A673 (cell line): ENCODE measurements around the gene HBA2. TPM values are rescaled to one million over a fixed set of nuclear protein-coding genes. Genes with fewer than 3 reads are reported as not detected.
"Not testable (repeated sequence)": the region's sequence is repeated elsewhere in the genome, so short reads cannot be mapped to it uniquely, and the experiment has no call there.

ENCODE experiments used
- Bru-seq: library from RNA; stranded (reverse); fragments of 400-500 nt; gene quantifications from one replicate; lab custom pipeline; 2021; lab: Mats Ljungman, UMichigan
- BruChase-seq, 2 experiments: library from RNA; stranded (reverse); fragments of 400-500 nt; gene quantifications; one replicate each; lab custom pipeline; 2021; lab: Mats Ljungman, UMichigan
- BruUV-seq: library from RNA; stranded (reverse); fragments of 400-500 nt; replicated peaks from 2 replicates; lab custom pipeline; 2021; lab: Mats Ljungman, UMichigan
- CTCF ChIA-PET: fragments of 300-600 bp; sonication (Branson Sonifier 250); formaldehyde crosslinking; loops from one replicate; lab custom pipeline; 2022; ENCODE audit warnings: antibody characterized with exemption; lab: Charles Lee
- POLR2A ChIA-PET: fragments of 300-600 bp; sonication (Branson Sonifier 250); formaldehyde crosslinking; loops from one replicate; lab custom pipeline; 2022; ENCODE audit warnings: antibody characterized with exemption; ENCODE audit not compliant: low non-redundant PET; lab: Charles Lee
- DNase-seq: peaks from one replicate; pipeline ENCODE4 v3.0.0-alpha.2; 2015; ENCODE audit warnings: low spot score
- H3K27ac ChIP-seq: fragments of 200-600 bp; sonication (generic); 2 replicates; pipeline ENCODE4 v1.5.1; 2016; ENCODE audit warnings: mixed run types, low read depth, mild to moderate bottlenecking, mixed read lengths, antibody characterized with exemption, low read length; ENCODE audit not compliant: poor library complexity, severe bottlenecking
- H3K27me3 ChIP-seq: fragments of 200-600 bp; sonication (generic); replicated peaks from 2 replicates; pipeline ENCODE4 v1.6.1; 2017; ENCODE audit warnings: mixed run types, low read depth, mild to moderate bottlenecking, mixed read lengths, antibody characterized with exemption, low read length; ENCODE audit not compliant: insufficient read depth, poor library complexity
- H3K36me3 ChIP-seq: fragments of 200-600 bp; sonication (generic); 2 replicates; pipeline ENCODE4 v1.6.1; 2016; ENCODE audit warnings: mixed run types, mild to moderate bottlenecking, mixed read lengths, antibody characterized with exemption, low read length; ENCODE audit not compliant: insufficient read depth, poor library complexity, severe bottlenecking
- H3K4me1 ChIP-seq: fragments of 200-600 bp; sonication (generic); 2 replicates; pipeline ENCODE4 v1.6.1; 2017; ENCODE audit warnings: mixed run types, mild to moderate bottlenecking, mixed read lengths, antibody characterized with exemption, low read length; ENCODE audit not compliant: insufficient read depth, poor library complexity, severe bottlenecking
- H3K4me3 ChIP-seq: fragments of 200-600 bp; sonication (generic); 2 replicates; pipeline ENCODE4 v1.5.1; 2016; ENCODE audit warnings: low read depth, mixed run types, mild to moderate bottlenecking, mixed read lengths, low read length; ENCODE audit not compliant: poor library complexity, severe bottlenecking
- H3K9me3 ChIP-seq: fragments of 200-600 bp; sonication (generic); 2 replicates; pipeline ENCODE4 v1.6.1; 2016; ENCODE audit warnings: mixed run types, low read depth, mild to moderate bottlenecking, mixed read lengths, antibody characterized with exemption, low read length; ENCODE audit not compliant: poor library complexity, severe bottlenecking
- EZH2 ChIP-seq: fragments of 200-600 bp; sonication (generic); IDR thresholded peaks from 2 replicates; pipeline ENCODE4 v1.6.1; 2017; ENCODE audit warnings: borderline replicate concordance, low read depth, mild to moderate bottlenecking, mixed read lengths, antibody characterized with exemption, low read length; ENCODE audit not compliant: poor library complexity, severe bottlenecking
- intact Hi-C: fragments of 100-400 bp; cut with micrococcal nuclease; formaldehyde crosslinking; loops from one replicate; pipeline ENCODE4 v1.10.0; 2022; ENCODE audit not compliant: unreplicated experiment
- long read RNA-seq: library from polyadenylated mRNA; stranded (forward); transcript quantifications from one replicate; pipeline ENCODE4 v2.0.0, GENCODE V29; 2022
- total RNA-seq: library from RNA; stranded (reverse); gene quantifications from 2 replicates; pipeline ENCODE4 v1.2.3, GENCODE V29; 2021
- TF ChIP-seq, protein P1 (sequence below): fragments of 300-800, 200-600 bp; sonication (generic); conservative IDR thresholded peaks from 2 replicates; pipeline ENCODE4 v1.5.1; 2017; ENCODE audit warnings: low read depth, mild to moderate bottlenecking, antibody characterized with exemption, low read length, moderate library complexity, mixed read lengths

Gene HBA2
- total RNA-seq (1.9 and 6.1 TPM in 2 replicates), Bru-seq, nascent RNA (percentile 49 among the genes with signal in this experiment), BruChase-seq, experiment 1, labeled RNA remaining after a 2-hour chase (percentile 34 among the genes with signal in this experiment), BruChase-seq, experiment 2, labeled RNA remaining after a 6-hour chase (percentile 53 among the genes with signal in this experiment)
- long read RNA-seq, partial matches to known transcripts, result 0 of 4 reads
- long read RNA-seq, other reads (novel, unspliced or antisense), result 0 of 4 reads

DNA sequence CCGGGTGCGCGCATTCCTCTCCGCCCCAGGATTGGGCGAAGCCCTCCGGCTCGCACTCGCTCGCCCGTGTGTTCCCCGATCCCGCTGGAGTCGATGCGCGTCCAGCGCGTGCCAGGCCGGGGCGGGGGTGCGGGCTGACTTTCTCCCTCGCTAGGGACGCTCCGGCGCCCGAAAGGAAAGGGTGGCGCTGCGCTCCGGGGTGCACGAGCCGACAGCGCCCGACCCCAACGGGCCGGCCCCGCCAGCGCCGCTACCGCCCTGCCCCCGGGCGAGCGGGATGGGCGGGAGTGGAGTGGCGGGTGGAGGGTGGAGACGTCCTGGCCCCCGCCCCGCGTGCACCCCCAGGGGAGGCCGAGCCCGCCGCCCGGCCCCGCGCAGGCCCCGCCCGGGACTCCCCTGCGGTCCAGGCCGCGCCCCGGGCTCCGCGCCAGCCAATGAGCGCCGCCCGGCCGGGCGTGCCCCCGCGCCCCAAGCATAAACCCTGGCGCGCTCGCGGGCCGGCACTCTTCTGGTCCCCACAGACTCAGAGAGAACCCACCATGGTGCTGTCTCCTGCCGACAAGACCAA lies at the start of gene HBA2:
Gene HBA2, plus strand, starts transcription at position 503 of the 568 bp plus-strand sequence. Its CDS starts 37 bp downstream, at position 540.
- peaks cover 28% of the 10 kb centered on the region for H3K4me1 ChIP-seq
- H3K9me3 ChIP-seq, H3K27ac ChIP-seq, intact Hi-C loops, POLR2A ChIA-PET, H3K4me3 ChIP-seq, H3K36me3 ChIP-seq, BruUV-seq, DNase-seq, H3K27me3 ChIP-seq: not testable (repeated sequence)
- CTCF ChIA-PET, result interaction anchor here (0.7 kb wide), 1 partner anchor 15 kb away, joined by 3 read pairs; no protein-coding TSS in a partner anchor

GRCh38 chr16:123558-124350 lies 48.9 kb upstream of the HBA2 start:
- POLR2A ChIA-PET, BruUV-seq: not testable (repeated sequence)

GRCh38 chr16:125011-125410 lies 47.7 kb upstream of the HBA2 start:
- Histone ChIP-seq H3K27me3 (no peaks in the 10 kb centered on the region), H3K27ac (no peak overlapping the region), H3K4me3 (no peak overlapping the region), H3K9me3 (no peaks in the 10 kb centered on the region), H3K4me1 (no peaks in the 10 kb centered on the region), H3K36me3 (no peaks in the 10 kb centered on the region)
- CTCF ChIA-PET, result no interaction called here
- no TSS peak for BruUV-seq
- no peak for TF ChIP-seq EZH2
- DNase-seq, result no peak
- intact Hi-C loops, result no loop called here
- POLR2A ChIA-PET, result no interaction called here

More at GRCh38 chr16:123558-124350, 48.9 kb upstream of the HBA2 start:
- intact Hi-C loops, CTCF ChIA-PET, H3K27me3 ChIP-seq, H3K9me3 ChIP-seq, H3K4me1 ChIP-seq, DNase-seq, H3K36me3 ChIP-seq, H3K4me3 ChIP-seq, H3K27ac ChIP-seq: not testable (repeated sequence)

GRCh38 chr16:129075-129474 lies 43.6 kb upstream of the HBA2 start:
- CTCF ChIA-PET, result no interaction called here
- TF ChIP-seq, protein P1, sequence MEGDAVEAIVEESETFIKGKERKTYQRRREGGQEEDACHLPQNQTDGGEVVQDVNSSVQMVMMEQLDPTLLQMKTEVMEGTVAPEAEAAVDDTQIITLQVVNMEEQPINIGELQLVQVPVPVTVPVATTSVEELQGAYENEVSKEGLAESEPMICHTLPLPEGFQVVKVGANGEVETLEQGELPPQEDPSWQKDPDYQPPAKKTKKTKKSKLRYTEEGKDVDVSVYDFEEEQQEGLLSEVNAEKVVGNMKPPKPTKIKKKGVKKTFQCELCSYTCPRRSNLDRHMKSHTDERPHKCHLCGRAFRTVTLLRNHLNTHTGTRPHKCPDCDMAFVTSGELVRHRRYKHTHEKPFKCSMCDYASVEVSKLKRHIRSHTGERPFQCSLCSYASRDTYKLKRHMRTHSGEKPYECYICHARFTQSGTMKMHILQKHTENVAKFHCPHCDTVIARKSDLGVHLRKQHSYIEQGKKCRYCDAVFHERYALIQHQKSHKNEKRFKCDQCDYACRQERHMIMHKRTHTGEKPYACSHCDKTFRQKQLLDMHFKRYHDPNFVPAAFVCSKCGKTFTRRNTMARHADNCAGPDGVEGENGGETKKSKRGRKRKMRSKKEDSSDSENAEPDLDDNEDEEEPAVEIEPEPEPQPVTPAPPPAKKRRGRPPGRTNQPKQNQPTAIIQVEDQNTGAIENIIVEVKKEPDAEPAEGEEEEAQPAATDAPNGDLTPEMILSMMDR, result no peak
- TF ChIP-seq EZH2, result no peak
- Histone ChIP-seq H3K4me1 (no peaks in the 10 kb centered on the region), H3K27ac (no peak overlapping the region), H3K27me3 (no peaks in the 10 kb centered on the region), H3K9me3 (no peaks in the 10 kb centered on the region), H3K4me3 (no peak overlapping the region), H3K36me3 (no peaks in the 10 kb centered on the region)
- POLR2A ChIA-PET, result no interaction called here
- no peak for DNase-seq
- intact Hi-C loops, result no loop called here
- no TSS peak for BruUV-seq
